Endothelial cell of hepatic sinusoid (primary cell): ENCODE results near the gene PFKFB1.
"Not testable (repeated sequence)": the region's sequence is repeated elsewhere in the genome, so short reads cannot be mapped to it uniquely, and the experiment has no call there.

Experiments used
- in situ Hi-C: cut with HindIII; loops from 2 replicates; pipeline ENCODE4 v1.10.0; 2017; ENCODE audit warnings: low sequenced_read_pairs

The PFKFB1 gene

DNA sequence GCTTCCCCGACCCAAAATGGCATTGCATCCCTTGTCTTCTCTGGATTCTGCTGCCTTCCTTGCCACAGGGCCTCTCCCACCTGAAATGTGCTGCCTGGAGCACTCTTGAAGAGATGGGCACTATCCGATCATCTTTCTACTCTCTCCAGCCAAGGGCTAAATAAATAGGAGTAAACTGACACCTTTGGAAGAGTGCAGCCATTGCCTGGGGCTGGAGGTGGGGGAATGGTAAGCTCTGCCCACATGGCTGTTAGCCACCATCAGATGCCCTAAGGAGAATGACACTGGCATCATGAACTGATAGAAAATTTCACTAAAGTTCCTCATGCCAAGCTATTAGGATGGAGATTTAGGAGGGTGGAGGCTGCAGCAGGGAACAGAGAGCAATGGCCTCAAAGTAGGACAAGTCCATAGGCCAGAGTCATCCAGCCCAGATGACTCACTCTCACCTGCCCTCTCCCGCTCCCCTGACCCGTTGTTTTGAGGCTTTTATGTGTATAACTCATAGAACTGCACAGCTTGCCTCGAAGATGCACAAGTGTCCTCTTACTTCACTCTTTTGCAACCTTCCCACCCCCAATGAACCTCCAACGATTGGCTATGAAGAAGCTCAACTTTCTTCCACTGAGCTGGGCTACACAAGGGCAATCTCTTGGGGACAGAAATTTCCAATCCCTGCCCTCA is 822 bp upstream of the PFKFB1 start:
- in situ Hi-C loops, result no loop called here

DNA sequence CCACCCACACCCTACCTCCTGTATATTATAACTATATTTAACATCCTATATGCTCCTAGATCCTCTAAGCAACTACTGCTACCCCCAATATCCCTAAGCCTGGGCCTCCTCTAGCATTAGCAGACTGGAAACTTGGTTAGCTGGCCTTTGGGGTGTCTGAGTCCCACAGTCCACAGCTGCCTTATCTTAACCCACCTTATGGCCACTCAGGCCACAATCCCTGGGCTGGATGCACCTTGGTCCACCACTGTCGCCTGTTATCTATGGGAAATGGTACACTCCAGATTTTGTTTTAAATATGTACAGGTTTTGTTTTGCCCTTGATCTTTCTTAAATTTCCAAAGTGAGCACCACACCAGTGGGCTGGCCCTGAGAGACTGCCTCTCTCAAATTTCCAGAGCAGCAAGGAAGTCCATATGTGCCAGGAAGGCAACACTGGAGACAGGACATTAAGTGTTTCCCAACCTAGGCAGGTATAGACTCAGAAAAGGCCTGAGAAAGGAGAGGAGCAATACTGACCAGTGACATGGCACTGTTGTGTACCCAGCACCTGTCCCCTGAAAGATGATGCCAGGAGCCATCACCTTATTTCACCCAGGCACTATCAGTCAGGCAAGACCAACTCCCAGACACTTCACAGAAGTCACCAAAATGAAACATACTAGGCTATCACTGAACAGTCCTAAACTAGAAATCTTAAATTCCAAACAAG is 921 bp downstream of the PFKFB1 start:
- in situ Hi-C loops, result no loop called here

DNA sequence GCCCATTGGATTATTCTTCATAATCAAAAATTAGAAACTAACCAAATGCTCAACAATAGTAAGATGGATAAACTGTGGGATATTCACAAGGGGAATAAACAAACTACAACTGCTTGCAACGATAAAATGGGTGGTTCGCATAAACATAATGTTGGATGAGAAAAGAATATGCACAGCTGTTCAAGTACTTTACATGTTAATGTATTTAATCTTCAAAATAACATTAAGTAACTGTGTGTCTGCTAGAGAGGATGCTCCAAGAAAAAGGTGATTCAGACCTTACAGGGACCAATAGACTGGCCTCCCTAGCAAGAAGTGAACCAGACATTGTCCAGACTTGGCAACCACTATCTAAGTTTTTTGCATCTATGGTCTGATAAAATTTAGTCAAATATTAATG is 2.3 kb downstream of the PFKFB1 start:
- in situ Hi-C loops, result no loop called here

DNA sequence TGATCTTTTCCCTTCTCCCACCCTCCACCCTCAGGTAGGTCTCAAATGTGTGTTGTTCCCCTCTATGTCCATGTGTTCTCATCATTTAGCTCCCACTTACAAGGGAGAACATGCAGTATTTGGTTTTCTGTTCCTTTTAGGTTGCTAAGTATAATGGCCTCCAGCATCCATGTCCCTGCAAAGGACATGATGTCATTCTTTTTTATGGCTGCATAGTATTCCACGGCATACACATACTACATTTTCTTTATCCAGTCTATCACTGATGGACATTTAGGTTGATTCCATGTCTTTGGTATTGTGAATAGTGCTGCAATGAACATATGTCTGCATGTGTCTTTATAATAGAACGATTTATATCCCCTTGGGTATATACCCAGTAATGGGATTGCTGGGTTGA is 10.7 kb downstream of the PFKFB1 start:
- in situ Hi-C loops, result not testable (repeated sequence)

DNA sequence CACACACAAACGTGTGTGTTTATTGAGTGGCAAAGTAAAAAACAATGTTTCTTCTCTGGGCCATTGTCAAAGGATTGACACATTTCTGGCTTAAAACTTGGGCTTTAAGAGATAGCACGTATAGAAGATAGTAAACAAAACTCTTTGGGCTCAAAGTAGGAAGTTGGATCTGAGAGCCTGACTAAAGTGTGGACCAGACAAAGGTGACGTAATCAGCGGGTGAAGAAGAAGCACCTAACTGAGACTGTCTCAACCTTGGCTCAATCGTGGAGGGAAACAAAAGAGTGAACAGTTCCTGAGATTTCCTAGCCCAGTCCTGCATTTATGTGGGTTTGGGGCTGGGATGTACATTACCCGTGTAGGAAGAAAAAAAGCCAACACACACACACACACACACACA is 13.7 kb downstream of the PFKFB1 start:
- in situ Hi-C loops, result no loop called here

DNA sequence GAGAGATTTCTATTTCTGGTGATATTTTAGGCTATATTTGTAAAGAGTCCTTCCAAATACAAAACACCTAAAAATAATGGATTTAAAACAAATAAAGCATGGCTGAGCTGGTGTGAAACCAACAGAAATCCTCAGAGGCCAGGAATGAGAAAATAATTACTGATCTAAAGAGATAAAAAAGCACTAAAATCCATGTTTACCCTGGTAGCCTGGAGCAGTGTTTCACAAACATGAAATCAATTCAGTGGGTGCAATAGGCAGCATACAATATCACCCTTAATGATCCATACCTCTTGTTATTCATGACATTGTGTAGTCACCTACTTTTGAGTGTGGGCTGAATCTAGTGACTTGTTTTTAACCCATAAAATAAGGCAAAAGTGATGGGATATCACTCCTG is 14.6 kb downstream of the PFKFB1 start:
- in situ Hi-C loops, result no loop called here

DNA sequence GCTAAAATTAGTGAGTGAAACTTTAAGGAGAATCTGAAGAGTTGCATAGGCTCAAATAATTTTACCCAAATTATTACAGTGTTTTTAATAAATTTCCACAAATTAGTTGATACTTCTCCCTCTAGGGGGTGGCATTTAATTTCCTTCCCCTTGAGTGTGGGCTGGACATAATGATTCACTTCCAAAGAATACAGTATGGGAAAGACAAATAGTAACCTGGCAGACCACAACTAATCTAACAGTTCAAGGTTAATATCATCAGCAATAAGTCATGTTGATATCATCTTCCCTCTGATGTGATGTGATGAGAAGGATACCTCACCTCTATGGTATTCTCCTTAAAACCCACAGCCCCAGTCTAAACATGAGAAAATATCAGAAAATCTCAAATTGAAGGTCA is 15.5 kb downstream of the PFKFB1 start:
- in situ Hi-C loops, result no loop called here

DNA sequence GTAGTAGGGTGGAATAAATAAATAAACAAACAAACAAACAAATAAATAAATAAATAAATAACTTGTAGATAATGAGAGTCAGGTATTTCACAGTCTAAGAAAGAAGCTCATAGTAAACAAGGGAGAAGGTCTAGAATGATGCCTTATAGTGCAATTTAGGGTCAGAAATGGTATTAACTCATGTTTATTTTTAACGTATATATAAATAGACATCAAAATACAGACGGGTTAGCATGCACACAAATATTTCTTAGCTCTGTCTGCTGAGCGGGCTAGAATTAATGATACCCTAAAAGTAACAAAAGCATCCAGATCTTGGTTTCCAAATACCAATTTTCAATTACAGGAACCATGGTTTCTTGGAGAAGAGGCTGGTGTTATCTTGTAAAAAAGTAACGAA is 16.6 kb downstream of the PFKFB1 start:
- in situ Hi-C loops, result no loop called here

DNA sequence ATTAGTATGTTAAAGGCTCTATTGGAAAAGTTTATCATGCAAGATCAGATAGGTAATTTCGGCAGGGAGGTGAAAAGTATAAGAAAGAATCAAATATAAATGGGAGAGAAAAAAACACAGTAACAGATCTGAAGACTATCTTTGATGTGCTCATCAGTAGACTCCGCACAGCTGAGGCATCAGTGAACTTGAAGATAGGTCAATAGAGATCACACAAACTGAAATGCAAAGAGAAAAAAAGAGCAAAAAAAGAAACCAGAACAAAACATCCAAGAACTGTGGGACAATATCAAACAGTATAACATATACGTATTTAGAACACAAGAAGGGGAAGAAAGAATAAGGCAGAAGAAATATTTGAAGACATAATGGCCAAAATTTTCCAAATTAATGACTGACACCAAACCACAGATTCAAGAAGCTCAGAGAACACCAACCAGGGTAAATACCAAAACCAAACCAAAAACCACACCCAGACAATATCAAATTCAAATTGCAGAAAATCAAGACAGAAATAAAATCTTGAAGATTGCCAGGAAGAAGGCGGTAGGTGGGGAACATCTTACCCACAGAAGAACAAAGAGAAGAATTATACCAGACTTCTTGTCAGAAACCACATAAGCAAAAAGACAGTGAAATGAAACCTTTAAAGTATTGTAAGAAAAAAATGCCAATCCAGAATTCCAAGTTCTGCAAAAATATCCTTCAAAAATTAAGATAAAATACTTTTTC is 29.1 kb downstream of the PFKFB1 start:
- in situ Hi-C loops, result no loop called here

DNA sequence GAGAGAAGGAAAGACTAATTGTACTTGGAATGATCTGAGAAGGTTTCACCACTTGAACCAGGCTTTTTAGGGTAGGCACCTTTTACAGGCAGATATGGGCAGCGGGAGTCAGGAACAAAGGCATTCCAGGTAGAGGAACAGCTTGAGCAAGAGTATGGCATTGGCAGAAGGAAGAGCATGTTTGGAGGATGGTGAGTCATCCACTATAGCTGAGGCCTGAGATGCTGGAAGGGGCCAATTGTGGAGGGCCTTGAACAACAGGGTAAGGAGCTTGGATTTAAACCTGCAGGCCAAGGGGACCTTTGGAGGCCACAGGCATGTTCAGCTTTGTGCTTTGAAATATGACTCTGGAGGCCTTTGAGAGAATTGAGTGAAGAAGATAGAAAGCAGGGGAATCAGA is 32.2 kb downstream of the PFKFB1 start:
- in situ Hi-C loops, result no loop called here

DNA sequence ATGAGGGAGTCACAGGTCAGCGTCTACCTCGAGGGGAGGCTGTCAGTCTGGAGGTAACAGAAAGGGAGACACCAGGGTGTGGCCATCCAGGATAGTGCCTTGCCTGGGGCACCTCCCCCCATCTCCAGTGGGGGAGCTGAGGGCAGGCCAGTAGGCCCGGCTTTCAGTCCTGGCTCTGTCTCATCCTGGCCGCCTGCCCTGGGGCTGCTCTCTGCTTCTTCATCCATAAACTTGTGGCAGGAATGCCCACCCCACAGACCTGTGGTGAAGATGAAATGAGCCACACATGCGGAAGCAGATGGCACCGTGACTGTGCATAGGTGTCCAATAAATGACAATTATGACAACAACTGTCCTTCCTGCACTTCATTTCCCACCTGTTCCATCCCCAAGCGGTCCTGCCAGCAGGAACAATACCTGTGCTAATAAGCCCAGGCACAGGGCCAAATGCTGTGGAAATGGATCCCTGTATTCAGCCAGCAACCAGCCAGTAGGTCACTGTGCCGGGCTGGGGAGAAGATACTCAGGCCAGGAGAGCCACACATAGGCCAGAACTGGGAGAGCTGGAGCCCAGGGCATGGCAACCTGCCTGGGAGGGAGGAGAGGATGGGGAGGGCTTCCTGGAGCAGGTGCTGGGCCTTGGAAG is 43.1 kb downstream of the PFKFB1 start:
- in situ Hi-C loops, result no loop called here

DNA sequence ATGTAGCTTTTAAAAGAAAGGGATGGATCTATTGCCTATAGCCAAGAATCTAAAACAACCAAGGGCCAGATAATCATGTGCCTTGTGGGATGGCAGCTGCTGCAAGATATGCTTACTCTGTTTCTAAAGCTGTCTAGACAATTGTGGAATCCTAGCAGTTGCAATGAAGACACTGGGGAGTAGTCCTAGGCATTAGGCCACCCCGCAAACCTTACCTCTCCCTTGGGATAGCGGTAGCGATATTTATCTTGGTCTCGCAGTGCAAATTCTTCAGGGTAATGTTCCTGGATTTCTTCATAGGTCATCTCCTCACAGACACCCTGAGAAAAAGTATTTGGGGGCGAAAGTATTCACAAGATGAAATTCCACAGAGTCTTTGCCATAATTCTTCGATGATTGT is 48.8 kb downstream of the PFKFB1 start:
- in situ Hi-C loops, result no loop called here

DNA sequence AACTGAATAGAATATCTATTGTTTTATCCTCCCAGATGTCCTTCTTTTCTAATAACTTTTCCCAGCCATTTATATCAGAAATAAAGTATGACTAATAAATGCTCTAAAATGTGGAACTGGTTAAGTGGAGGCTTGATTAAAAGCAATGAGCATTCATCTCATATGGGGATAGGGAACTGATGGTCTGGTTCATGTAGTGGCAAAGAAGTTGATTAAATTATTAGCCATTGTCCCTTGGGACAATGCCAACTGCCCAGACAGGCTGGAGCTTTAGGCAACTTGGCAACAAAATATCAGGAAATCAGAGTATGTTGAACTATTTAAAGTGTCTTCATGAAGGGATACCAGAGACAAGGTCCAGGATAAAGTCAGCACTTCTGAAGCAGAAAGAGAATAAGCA is 49.2 kb downstream of the PFKFB1 start:
- in situ Hi-C loops, result no loop called here

DNA sequence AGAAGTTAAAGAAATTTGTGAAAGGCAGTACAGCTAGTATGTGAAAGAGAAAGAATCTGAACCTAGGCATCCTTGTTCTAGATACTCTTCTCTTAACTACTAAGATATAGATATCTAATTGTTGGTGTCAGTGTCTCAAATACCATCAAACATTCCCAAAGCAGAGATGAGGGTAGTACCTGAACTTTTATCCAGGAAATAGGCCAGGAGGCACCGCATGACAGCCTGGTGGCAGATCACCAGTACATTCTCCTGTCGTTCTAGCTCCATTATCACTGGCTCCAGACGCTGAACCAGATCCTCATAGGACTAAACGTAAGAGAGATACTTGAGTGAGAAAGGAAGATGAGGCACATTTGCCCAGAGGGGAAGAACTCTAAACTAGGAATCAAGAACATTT is 56.6 kb downstream of the PFKFB1 start:
- in situ Hi-C loops, result no loop called here

DNA sequence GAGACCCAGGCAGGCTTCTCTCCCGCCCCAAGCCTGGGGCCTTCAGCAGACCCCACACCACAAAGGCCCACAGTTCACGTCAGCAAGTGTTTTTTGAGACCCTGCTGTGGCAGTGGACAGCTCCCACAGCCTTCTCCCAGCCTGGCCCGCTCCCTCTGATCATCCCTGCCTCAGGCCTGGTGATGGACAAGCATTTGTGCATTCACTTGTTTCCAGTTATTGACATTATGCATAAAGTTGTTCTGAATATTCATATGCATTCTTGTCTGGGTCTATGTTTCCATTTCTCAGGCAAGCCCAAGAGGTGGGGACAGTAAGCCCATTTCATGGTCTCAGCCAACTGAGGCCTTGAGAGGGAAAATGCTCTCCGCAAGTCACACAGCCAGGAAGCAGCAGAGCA is 58.7 kb downstream of the PFKFB1 start:
- in situ Hi-C loops, result no loop called here

DNA sequence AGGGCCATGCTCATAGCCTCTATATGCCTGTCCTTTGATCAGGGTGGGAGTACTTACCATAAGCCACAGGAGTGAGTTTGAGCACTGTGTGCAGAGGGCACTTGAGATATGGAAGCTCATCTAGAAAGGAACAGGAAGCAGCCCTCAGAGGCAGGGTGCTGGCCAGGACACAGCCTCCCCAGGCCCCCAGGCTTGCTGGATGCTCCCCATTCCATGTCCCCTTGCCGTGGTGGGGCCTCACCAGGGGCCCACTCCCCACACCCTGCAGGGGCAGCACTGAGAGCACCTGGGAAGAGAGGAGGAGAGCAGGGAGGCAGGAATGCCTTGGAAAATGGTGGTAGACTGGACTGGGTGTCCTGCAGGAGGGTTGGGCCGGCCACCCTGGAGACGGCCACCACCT is 59.1 kb downstream of the PFKFB1 start:
- in situ Hi-C loops, result no loop called here

DNA sequence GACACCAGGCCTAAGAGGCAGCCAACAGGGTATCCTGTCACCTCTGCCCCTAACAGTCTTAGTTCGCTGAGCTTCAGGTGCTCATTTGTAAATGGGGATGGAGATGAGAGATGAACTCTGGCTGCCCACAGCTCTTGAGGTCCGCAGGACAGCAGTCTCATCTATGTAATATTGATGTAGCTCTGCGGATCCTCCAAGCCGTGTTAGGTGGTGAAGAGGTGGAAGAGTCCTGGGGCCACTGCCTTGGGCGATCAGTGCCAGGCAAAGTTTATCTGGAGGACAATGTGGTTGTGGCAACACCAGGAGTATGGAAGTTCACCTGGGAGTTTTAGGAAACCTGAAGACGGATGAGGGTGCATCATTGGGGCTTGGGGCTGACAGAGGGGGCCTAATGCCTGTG is 59.9 kb downstream of the PFKFB1 start:
- in situ Hi-C loops, result no loop called here

DNA sequence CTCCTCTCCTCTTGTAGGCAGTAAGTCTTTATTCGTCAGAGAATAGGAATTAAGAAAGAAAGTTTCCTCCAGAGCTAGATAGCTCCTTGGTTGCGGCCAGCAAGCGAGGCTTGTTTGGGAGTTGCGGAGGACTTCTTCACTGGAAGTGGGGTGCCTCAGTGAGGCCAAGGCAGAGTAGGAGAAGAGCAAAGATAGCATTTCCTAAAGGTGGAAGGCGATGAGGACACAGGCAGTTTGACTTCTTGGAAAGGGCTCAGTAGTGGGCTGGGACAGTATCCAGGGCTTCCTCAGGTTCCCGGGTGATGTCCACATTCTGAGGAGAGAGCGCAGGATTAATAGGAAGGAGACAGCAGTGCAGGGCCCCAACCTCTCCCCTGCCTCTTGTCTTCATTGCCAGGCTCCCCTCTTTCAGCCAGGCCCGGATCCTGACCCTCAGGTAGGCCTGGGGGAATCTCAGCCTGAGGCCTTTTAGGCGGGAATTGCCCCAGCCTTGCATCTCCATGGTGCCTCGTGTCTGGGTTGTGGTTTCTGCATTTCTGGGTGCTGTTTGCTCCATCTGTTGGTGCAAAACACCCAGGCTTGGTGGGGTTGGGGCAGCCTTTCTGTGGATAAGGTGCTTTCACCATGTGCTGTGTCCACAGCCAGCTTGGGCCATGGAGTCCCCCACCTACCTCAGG is 60.7 kb downstream of the PFKFB1 start:
- in situ Hi-C loops, result no loop called here

DNA sequence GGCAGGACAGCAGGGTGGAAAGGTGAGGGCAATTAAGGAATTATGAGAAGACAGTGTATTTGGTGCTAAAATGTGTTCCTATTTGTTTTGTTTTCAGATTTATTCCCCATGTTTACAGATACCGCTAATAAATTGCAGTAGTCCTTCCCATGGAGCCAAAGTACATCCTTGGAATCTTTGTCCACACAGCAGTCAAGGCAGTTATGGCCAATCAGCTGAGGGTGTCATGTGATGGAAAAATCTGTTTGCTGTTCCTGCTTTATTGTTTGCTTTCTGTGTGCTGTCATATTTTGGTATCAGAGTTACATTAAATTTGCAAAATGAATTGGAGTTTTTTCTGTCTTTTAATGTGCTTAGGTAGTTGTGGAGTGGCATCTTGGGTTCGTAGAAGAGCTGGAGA is 62.9 kb downstream of the PFKFB1 start:
- in situ Hi-C loops, result no loop called here

DNA sequence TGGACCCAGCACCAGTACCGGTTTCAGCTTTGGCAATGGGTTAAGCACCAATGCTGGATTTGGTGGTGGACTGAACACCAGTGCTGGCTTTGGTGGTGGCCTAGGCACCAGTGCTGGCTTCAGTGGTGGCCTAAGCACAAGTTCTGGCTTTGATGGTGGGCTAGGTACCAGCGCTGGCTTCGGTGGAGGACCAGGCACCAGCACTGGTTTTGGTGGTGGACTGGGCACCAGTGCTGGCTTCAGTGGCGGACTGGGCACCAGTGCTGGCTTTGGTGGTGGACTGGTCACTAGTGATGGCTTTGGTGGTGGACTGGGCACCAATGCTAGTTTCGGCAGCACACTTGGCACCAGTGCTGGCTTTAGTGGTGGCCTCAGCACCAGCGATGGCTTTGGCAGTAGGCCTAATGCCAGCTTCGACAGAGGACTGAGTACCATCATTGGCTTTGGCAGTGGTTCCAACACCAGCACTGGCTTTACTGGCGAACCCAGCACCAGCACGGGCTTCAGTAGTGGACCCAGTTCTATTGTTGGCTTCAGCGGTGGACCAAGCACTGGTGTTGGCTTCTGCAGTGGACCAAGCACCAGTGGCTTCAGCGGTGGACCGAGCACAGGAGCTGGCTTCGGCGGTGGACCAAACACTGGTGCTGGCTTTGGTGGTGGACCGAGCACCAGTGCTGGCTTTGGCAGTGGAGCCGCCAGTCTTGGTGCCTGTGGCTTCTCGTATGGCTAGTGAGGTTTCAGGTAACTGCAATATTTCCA is 63.5 kb downstream of the PFKFB1 start:
- in situ Hi-C loops, result no loop called here
